IPS DF 6.9 (cell line): Measurements from ENCODE around the gene PAX5.

Experiments
- DNase-seq: peaks from one replicate; pipeline ENCODE4 v3.0.0-alpha.2; 2013; ENCODE audit warnings: low read depth, low spot score
- H3K27ac ChIP-seq: one replicate; pipeline ENCODE4 v1.5.1; 2013; ENCODE audit warnings: low read length, control low read depth
- H3K27me3 ChIP-seq: 2 replicates; pipeline ENCODE4 v1.6.1; 2013; ENCODE audit warnings: mild to moderate bottlenecking, low read length; ENCODE audit not compliant: control insufficient read depth, insufficient read depth
- H3K36me3 ChIP-seq: 2 replicates; pipeline ENCODE4 v1.6.1; 2013; ENCODE audit warnings: low read length; ENCODE audit not compliant: control insufficient read depth, insufficient read depth
- H3K4me1 ChIP-seq: 2 replicates; pipeline ENCODE4 v1.6.1; 2013; ENCODE audit warnings: low read length; ENCODE audit not compliant: control insufficient read depth, insufficient read depth
- H3K4me3 ChIP-seq: 2 replicates; pipeline ENCODE4 v1.5.1; 2013; ENCODE audit warnings: mild to moderate bottlenecking, low read length
- H3K9me3 ChIP-seq: 2 replicates; pipeline ENCODE4 v1.6.1; 2013; ENCODE audit warnings: low read length, inconsistent platforms; ENCODE audit not compliant: control insufficient read depth, insufficient read depth
- WGBS: extraction: QIAGEN DNeasy Blood & Tissue Kit; methylation state at CpG from one replicate; pipeline ENCODE4 v1.1.7; 2013; ENCODE audit warnings: mixed read lengths, missing lambda C conversion rate; ENCODE audit not compliant: insufficient read length, insufficient coverage; 5-methylcytosine and 5-hydroxymethylcytosine counted together

Gene PAX5

DNA sequence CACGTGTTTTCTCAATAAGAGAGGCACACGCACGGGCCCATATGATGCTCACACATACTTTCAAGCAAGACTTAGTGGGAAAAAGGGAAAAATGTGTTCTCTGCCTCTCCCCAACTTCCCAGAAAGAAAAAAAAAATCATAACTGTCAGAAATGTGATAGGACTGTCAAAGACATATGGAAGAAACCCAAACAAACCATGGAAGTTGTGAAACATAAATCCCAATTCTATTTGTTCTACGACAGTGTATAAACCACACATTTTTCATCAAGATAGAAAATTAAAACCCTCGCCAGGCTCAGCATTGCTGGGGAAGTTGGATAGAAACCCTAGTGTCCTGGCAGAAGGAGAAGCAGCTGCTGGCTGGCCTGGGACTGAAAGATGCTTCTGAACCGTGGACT, 211.9 kb downstream of the PAX5 start:
- Histone ChIP-seq H3K27me3 (peaks cover 3% of the 10 kb centered on the region; the same call in 1 of the 2 replicates), H3K9me3 (no peaks in the 10 kb centered on the region), H3K27ac (no peak overlapping the region), H3K4me3 (no peak overlapping the region), H3K4me1 (no peaks in the 10 kb centered on the region), H3K36me3 (no peaks in the 10 kb centered on the region)
- no CpG with 5 or more reads among the region's 6 CpGs for WGBS
- DNase-seq: no peak

- Histone ChIP-seq H3K36me3 (no peaks in the 10 kb centered on the region), H3K9me3 (no peaks in the 10 kb centered on the region), H3K4me3 (no peak overlapping the region), H3K27me3 (peaks cover 3% of the 10 kb centered on the region; the same call in 1 of the 2 replicates), H3K4me1 (no peaks in the 10 kb centered on the region), H3K27ac (no peak overlapping the region)
- no peak for DNase-seq
- no CpG with 5 or more reads among the region's 21 CpGs for WGBS
Measured at GRCh38 chr9:36820392-36820861, 213.6 kb downstream of the PAX5 start.

GRCh38 chr9:36818965-36819870, 214.8 kb downstream of the PAX5 start:
- DNase-seq: no peak
- no peak overlapping the region for H3K27ac ChIP-seq
- WGBS: no CpG with 5 or more reads among the region's 35 CpGs
- no peaks in the 10 kb centered on the region for H3K4me1 ChIP-seq
- no peaks in the 10 kb centered on the region for H3K36me3 ChIP-seq
- no peaks in the 10 kb centered on the region for H3K9me3 ChIP-seq
- H3K27me3 ChIP-seq: peaks cover 3% of the 10 kb centered on the region; the same call in 1 of the 2 replicates
- no peak overlapping the region; the same call in 1 of the 2 replicates for H3K4me3 ChIP-seq

GRCh38 chr9:36818242-36818938, 215.7 kb downstream of the PAX5 start:
- Histone ChIP-seq H3K4me1 (no peaks in the 10 kb centered on the region), H3K9me3 (no peaks in the 10 kb centered on the region), H3K27ac (no peak overlapping the region), H3K36me3 (no peaks in the 10 kb centered on the region), H3K27me3 (peaks cover 3% of the 10 kb centered on the region; the same call in 1 of the 2 replicates), H3K4me3 (peak overlapping the region; percentile 29; the same call in 1 of the 2 replicates)
- no CpG with 5 or more reads among the region's 32 CpGs for WGBS
- DNase-seq: no peak

DNA sequence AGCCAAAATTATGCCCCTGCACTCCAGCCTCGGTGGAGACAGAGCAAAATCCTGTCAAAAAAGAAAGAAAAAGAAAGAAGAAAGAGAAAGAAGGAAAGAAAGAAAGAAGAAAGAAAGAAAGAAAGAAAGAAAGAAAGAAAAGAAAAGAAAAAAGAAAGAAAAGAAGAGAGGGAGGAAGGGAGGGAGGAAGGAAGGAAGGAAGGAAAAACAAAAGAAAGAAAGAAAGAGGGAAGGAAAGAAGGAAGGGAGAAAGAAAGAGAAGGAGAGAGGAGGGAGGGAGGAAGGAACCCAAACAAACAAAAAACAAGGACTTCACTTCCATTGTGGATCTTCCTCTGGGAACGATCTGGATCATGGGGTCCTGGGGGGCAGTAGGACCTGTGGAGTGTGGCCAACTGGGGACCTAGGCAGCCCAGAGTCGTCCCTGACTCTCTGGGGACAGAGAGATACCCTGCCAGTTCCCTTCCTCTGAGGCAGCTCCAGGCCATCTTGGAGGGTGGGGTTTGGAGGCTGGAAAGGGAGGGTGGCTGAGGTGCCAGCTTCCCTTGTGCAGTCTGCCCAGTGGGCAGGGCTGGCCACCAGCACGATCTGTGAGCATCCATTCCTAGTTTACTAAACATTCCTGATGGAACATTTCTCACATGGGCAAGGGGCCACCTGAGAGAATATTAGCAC, 216.8 kb downstream of the PAX5 start:
- no CpG with 5 or more reads among the region's 4 CpGs for WGBS
- no peak for DNase-seq
- Histone ChIP-seq H3K27me3 (peaks cover 3% of the 10 kb centered on the region; the same call in 1 of the 2 replicates), H3K4me1 (no peaks in the 10 kb centered on the region), H3K9me3 (no peaks in the 10 kb centered on the region), H3K4me3 (no peak overlapping the region), H3K27ac (no peak overlapping the region), H3K36me3 (no peaks in the 10 kb centered on the region)

DNA sequence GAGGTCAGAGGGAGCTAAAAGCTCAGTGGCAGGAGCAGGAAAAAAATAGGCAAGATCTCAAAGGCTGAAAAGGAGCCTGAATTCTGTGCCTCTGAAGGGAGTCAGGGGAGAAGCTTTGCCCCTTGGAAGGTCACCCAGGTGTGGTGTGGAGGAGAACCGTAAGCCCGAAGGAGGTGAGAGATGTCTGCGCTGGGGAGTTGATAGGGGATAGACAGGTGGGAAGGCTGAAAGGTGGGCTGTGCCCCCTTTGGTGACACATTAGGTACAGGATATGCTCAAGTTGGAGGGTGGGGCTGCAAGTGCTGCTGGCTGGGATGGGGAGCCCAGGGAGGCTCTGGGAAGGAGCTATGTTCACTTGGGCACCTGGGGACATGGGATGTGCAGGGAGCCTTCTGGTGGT, 217.7 kb downstream of the PAX5 start:
- H3K36me3 ChIP-seq: no peaks in the 10 kb centered on the region
- peaks cover 3% of the 10 kb centered on the region; the same call in 1 of the 2 replicates for H3K27me3 ChIP-seq
- no CpG with 5 or more reads among the region's 3 CpGs for WGBS
- H3K27ac ChIP-seq: no peak overlapping the region
- no peak for DNase-seq
- no peak overlapping the region for H3K4me3 ChIP-seq
- no peaks in the 10 kb centered on the region for H3K9me3 ChIP-seq
- no peaks in the 10 kb centered on the region for H3K4me1 ChIP-seq

DNA sequence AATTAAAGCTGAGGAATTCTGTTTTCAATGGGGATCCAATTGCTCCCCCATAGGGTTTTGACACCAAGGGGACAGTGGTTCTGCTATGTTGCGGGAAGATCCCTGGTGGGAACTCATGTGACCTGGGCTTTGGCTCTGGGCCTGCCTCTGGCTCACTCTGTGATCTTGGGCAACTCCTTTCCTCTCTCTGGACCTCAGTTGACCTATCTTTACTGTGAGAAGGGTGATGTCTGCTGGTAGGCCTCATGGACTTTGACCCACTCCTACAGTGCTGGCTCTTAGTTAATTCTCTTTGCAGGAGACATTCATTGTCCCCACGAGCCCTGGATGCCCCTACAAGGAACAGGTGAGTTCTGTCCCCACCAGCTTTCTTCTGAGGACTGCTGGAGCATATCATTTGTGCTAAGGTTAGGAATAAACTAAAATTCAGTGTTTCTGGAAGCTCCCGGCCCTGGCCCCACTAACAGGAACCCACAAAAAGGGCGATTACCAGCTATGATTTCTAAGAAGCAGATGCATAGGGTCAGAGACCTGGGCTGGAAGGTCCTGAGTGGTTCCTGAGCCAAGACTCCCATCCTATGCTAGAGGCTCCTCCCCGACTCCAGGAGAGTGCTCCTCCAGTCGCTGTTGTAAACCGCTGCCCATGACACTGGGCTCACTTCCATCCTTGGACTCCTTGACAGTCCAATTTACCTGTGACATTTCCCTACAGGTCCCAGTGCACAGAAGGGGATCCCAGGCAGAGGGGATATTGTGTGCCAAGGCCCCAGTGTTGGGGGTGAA, 218.3 kb downstream of the PAX5 start:
- no peaks in the 10 kb centered on the region for H3K9me3 ChIP-seq
- H3K36me3 ChIP-seq: no peaks in the 10 kb centered on the region
- DNase-seq: no peak
- no peak overlapping the region for H3K27ac ChIP-seq
- H3K4me3 ChIP-seq: no peak overlapping the region
- WGBS: no CpG with 5 or more reads among the region's 7 CpGs
- peaks cover 3% of the 10 kb centered on the region; the same call in 1 of the 2 replicates for H3K27me3 ChIP-seq
- H3K4me1 ChIP-seq: no peaks in the 10 kb centered on the region

GRCh38 chr9:36815023-36815422, 219.0 kb downstream of the PAX5 start:
- Histone ChIP-seq H3K4me1 (no peaks in the 10 kb centered on the region), H3K9me3 (no peaks in the 10 kb centered on the region), H3K27ac (no peak overlapping the region), H3K27me3 (peaks cover 3% of the 10 kb centered on the region; the same call in 1 of the 2 replicates), H3K4me3 (no peak overlapping the region), H3K36me3 (no peaks in the 10 kb centered on the region)
- no CpG with 5 or more reads among the region's 3 CpGs for whole genome bisulfite sequencing
- no peak for DNase-seq

DNA sequence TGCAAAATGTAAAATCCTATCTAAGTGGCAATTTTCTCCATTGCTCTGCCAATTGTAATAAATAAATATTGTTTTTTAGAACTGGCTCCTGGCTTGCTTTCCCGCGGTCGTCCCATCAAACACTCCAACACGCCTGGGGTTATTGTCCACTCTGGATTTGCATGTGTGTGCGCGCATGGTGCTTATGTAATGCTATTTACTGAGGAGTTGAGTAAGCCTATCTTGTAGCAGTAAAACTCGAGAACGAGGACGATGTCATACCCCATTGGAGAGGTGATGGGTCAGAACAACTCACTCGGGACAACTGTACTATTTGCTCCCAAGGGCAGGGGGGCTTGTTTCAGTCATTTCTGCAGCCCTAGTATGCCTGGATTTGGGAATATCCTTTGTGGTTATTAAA, 220.9 kb downstream of the PAX5 start:
- no peak for DNase-seq

More for the DNA sequence above, 220.9 kb downstream of the PAX5 start:
- no CpG with 5 or more reads among the region's 10 CpGs for WGBS
- Histone ChIP-seq H3K27me3 (no peaks in the 10 kb centered on the region; the same call in 1 of the 2 replicates), H3K9me3 (no peaks in the 10 kb centered on the region), H3K4me1 (no peaks in the 10 kb centered on the region), H3K27ac (no peak overlapping the region), H3K4me3 (no peak overlapping the region), H3K36me3 (no peaks in the 10 kb centered on the region)
